K562 (cell line): ENCODE results near the gene RPTN. TPM values are rescaled to one million over a fixed set of nuclear protein-coding genes. Genes with fewer than 3 reads are reported as not detected.

Experiments
- ATAC-seq: fragments of 200-7000 bp; cut with Tn5 transposase; 3 replicates; pipeline ENCODE4 v1.9.1; 2020; ENCODE audit warnings: moderate library complexity
- BruUV-seq: library from RNA; stranded (reverse); fragments of 400-500 nt; replicated peaks from 2 replicates; lab custom pipeline; 2021; lab: Mats Ljungman, UMichigan
- CTCF ChIA-PET: fragments of 300-600 bp; formaldehyde crosslinking; extraction: SDS; loops from one replicate; lab custom pipeline; 2021; ENCODE audit warnings: low intra/inter-chr PET ratio; lab: Yijun Ruan, JAX
- POLR2A ChIA-PET: fragments of 300-600, 350-650 bp; sonication (Branson Sonifier 250); formaldehyde crosslinking; extraction: SDS; loops from one replicate; lab custom pipeline; 2021; ENCODE audit warnings: antibody characterized with exemption, inconsistent platforms; lab: Yijun Ruan, JAX
- DNase-seq, 4 experiments: peaks; one replicate each; pipeline versions ENCODE4 v3.0.0 to v3.0.0-alpha.2; 2011 to 2018; ENCODE audit warnings: low spot score in 3 of 4, mixed read lengths in 3 of 4; ENCODE audit errors: extremely low read depth in 1 of 4
- FAIRE-seq: peaks from 2 replicates; lab custom pipeline; 2011; peaks lifted over from hg19 to GRCh38; lab: Jason Lieb, UNC
- H2AFZ ChIP-seq: 2 replicates; pipeline ENCODE4 v1.6.0; 2011; ENCODE audit warnings: low read depth, low read length, control low read depth, inconsistent platforms
- H3K27ac ChIP-seq: fragments of 200-600 bp; 3 replicates; pipeline ENCODE4 v1.8.0; 2011; ENCODE audit warnings: low read depth, mild to moderate bottlenecking, control low read depth, inconsistent platforms, low read length, moderate library complexity, mixed read lengths; ENCODE audit errors: extremely low read depth
- H3K27me3 ChIP-seq, 2 experiments: fragments of 300-600 bp in 1 of 2; 2 replicates in 1 of 2; 3 replicates in 1 of 2; pipeline versions ENCODE4 v1.6.0 to v1.8.0; 2011; ENCODE audit warnings: inconsistent platforms in 2 of 2, low read length in 2 of 2, mild to moderate bottlenecking in 1 of 2, mixed read lengths in 1 of 2, moderate library complexity in 1 of 2; ENCODE audit not compliant: control insufficient read depth in 2 of 2, insufficient read depth in 2 of 2
- H3K36me3 ChIP-seq: fragments of 300-600 bp; 3 replicates; pipeline ENCODE4 v1.8.0; 2011; ENCODE audit warnings: mild to moderate bottlenecking, low read length, inconsistent platforms; ENCODE audit not compliant: control insufficient read depth, insufficient read depth
- H3K4me1 ChIP-seq, 2 experiments: fragments of 200-600 bp in 1 of 2; replicated peaks in 1 of 2; 2 replicates in 1 of 2; 3 replicates in 1 of 2; pipeline versions ENCODE4 v1.5.1 to v1.8.0; 2011; ENCODE audit warnings: inconsistent platforms in 2 of 2, low read length in 2 of 2, mild to moderate bottlenecking in 1 of 2, mixed read lengths in 1 of 2, moderate library complexity in 1 of 2; ENCODE audit not compliant: control insufficient read depth in 2 of 2, insufficient read depth in 2 of 2
- H3K4me2 ChIP-seq: 2 replicates; pipeline ENCODE4 v1.6.1; 2011; ENCODE audit warnings: low read length, control low read depth, inconsistent platforms, mixed read lengths; ENCODE audit not compliant: insufficient read depth
- H3K4me3 ChIP-seq: fragments of 200-600 bp; sonication (generic), shearing (Covaris generic); 2 replicates; pipeline ENCODE4 v1.5.1; 2016; ENCODE audit warnings: control low read depth, inconsistent platforms
- H3K79me2 ChIP-seq: fragments of 200-600 bp; 3 replicates; pipeline ENCODE4 v1.8.0; 2011; ENCODE audit warnings: low read length, inconsistent platforms; ENCODE audit not compliant: control insufficient read depth, insufficient read depth
- H3K9ac ChIP-seq, 2 experiments: 2 replicates each; pipeline versions ENCODE4 v1.6.0 to v1.6.1; 2011; ENCODE audit warnings: low read depth in 2 of 2, low read length in 2 of 2, control low read depth in 1 of 2, inconsistent platforms in 1 of 2, mild to moderate bottlenecking in 1 of 2, mixed read lengths in 1 of 2; ENCODE audit not compliant: insufficient read depth in 1 of 2
- H3K9me1 ChIP-seq: one replicate; pipeline ENCODE4 v1.6.0; 2011; ENCODE audit warnings: inconsistent platforms, mild to moderate bottlenecking, low read length, moderate library complexity; ENCODE audit not compliant: control insufficient read depth, insufficient read depth
- H3K9me3 ChIP-seq: replicated peaks from 2 replicates; pipeline ENCODE4 v1.5.1; 2011; ENCODE audit warnings: low read depth, low read length, inconsistent platforms; ENCODE audit not compliant: control insufficient read depth, insufficient read depth
- H4K20me1 ChIP-seq: replicated peaks from 2 replicates; pipeline ENCODE4 v1.6.1; 2011; ENCODE audit warnings: low read length, inconsistent platforms, mixed read lengths; ENCODE audit not compliant: control insufficient read depth, insufficient read depth
- ATF6 ChIP-seq: sonication (generic); formaldehyde crosslinking; IDR thresholded peaks from 2 replicates; pipeline ENCODE4 v1.4.0; 2020; ENCODE audit warnings: mild to moderate bottlenecking, missing genetic modification reagents
- CBFA2T2 ChIP-seq: fragments of 450-650 bp; conservative IDR thresholded peaks from 2 replicates; pipeline ENCODE4 v1.6.1; 2017; ENCODE audit warnings: mild to moderate bottlenecking
- CC2D1A ChIP-seq: fragments of 450-650 bp; IDR thresholded peaks from 2 replicates; pipeline ENCODE4 v1.6.1; 2017; ENCODE audit warnings: mild to moderate bottlenecking
- CTCF ChIP-seq, 3 experiments: IDR thresholded peaks in 2 of 3; conservative IDR thresholded peaks in 1 of 3; 2 replicates each; pipeline ENCODE4 v1.5.1; 2011 to 2012; ENCODE audit warnings: low read length in 3 of 3, mild to moderate bottlenecking in 3 of 3, control low read depth in 2 of 3, improper control_type of control experiment in 1 of 3, inconsistent platforms in 1 of 3, low read depth in 1 of 3, mixed read lengths in 1 of 3, moderate library complexity in 1 of 3; ENCODE audit not compliant: insufficient read depth in 2 of 3
- EWSR1 ChIP-seq: fragments of 450-650 bp; IDR thresholded peaks from 2 replicates; pipeline ENCODE4 v1.6.1; 2018; ENCODE audit warnings: borderline replicate concordance, mild to moderate bottlenecking, low read depth, moderate library complexity; ENCODE audit not compliant: partially characterized antibody
- HINFP ChIP-seq: fragments of 450-650 bp; conservative IDR thresholded peaks from 2 replicates; pipeline ENCODE4 v1.6.1; 2016; ENCODE audit warnings: missing genetic modification characterization, low read depth, mild to moderate bottlenecking, control low read depth, missing compliant biosample characterization
- JUN ChIP-seq, 2 experiments: sonication (generic) in 1 of 2; formaldehyde crosslinking in 1 of 2; IDR thresholded peaks; 2 replicates each; pipeline versions ENCODE4 v1.6.1 to v1.8.0; 2012 to 2022; ENCODE audit warnings: borderline replicate concordance in 2 of 2, mild to moderate bottlenecking in 2 of 2, improper control_type of control experiment in 1 of 2, low read depth in 1 of 2, low read length in 1 of 2, missing genetic modification reagents in 1 of 2
- MITF ChIP-seq: IDR thresholded peaks from 2 replicates; pipeline ENCODE4 v1.6.1; 2014; ENCODE audit warnings: antibody characterized with exemption
- RAD21 ChIP-seq, 2 experiments: fragments of 250-450 bp in 1 of 2; fragments of 450-650 bp in 1 of 2; sonication (Bioruptor Pico) in 1 of 2; formaldehyde crosslinking in 1 of 2; IDR thresholded peaks in 1 of 2; conservative IDR thresholded peaks in 1 of 2; 2 replicates each; pipeline versions ENCODE4 v1.4.0 to v1.8.0; 2020 to 2022; ENCODE audit warnings: mild to moderate bottlenecking in 2 of 2, moderate library complexity in 1 of 2
- SREBF1 ChIP-seq: fragments of 150-350 bp; IDR thresholded peaks from 2 replicates; pipeline ENCODE4 v1.6.1; 2014; ENCODE audit warnings: antibody characterized with exemption, low read depth, low read length, borderline replicate concordance
- ZNF146 ChIP-seq: IDR thresholded peaks from one replicate; pipeline ENCODE4 v1.6.1; 2018; ENCODE audit warnings: missing compliant biosample characterization; ENCODE audit not compliant: unreplicated experiment
- ZNF76 ChIP-seq: fragments of 250-450 bp; sonication (Bioruptor Pico); IDR thresholded peaks from 2 replicates; pipeline ENCODE4 v1.4.0; 2020; ENCODE audit warnings: mild to moderate bottlenecking, moderate library complexity, borderline replicate concordance
- WGBS: fragments of 100-300 bp; shearing (Covaris generic); methylation state at CpG from one replicate; pipeline ENCODE4 v1.1.6; 2016; ENCODE audit warnings: low coverage, mixed read lengths; ENCODE audit not compliant: insufficient coverage; ENCODE audit errors: missing lambda C conversion rate; 5-methylcytosine and 5-hydroxymethylcytosine counted together
- in situ Hi-C: fragments of 300-500 bp; cut with MboI; formaldehyde crosslinking; loops from 4 replicates; pipeline ENCODE4 v1.15.0; 2018; ENCODE audit warnings: inconsistent platforms, mixed read lengths
- intact Hi-C: fragments of 100-400 bp; cut with micrococcal nuclease; formaldehyde crosslinking; loops from 2 replicates; pipeline ENCODE4 v1.14.2; 2022
- polyA plus RNA-seq, 8 experiments: library from polyadenylated mRNA; depleted of rRNA in 4 of 8; stranded (reverse) in 5 of 8; unstranded in 3 of 8; fragments of >200 nt; fragmentation: Nextera tagmentation in 2 of 8; fragmentation: Illumina TruSeq in 1 of 8; extraction: Ambion mirVana in 2 of 8; extraction: Trizol in 1 of 8; gene quantifications; 2 replicates each; pipeline versions ENCODE4 v1.2.1 to v1.2.3, GENCODE V29; 2011 to 2014; ENCODE audit warnings: inconsistent platforms in 1 of 8, missing spikeins in 1 of 8
- total RNA-seq, 7 experiments: library from RNA; depleted of rRNA in 6 of 7; stranded (reverse); fragments of >200 nt in 6 of 7; fragmentation: Illumina TruSeq in 2 of 7; extraction: Trizol in 2 of 7; gene quantifications; 2 replicates each; pipeline versions ENCODE4 v1.2.1 to v1.2.3, GENCODE V29; 2011 to 2021; ENCODE audit warnings: low replicate concordance in 1 of 7

RPTN gene
- total and polyA plus RNA-seq, 9 of the 15 experiments (the other 6 are each of a cell fraction or from before 2014, with no cell fraction given), result not detected

GRCh38 chr1:152182431-152182830 is 23.4 kb upstream of the RPTN start:
- Histone ChIP-seq H3K27me3 (no peaks in the 10 kb centered on the region), H3K4me3 (no peak overlapping the region), H3K79me2 (no peaks in the 10 kb centered on the region), H3K4me2 (no peak overlapping the region), H3K36me3 (no peaks in the 10 kb centered on the region), H3K9me1 (no peaks in the 10 kb centered on the region), H4K20me1 (no peaks in the 10 kb centered on the region), H2AFZ (no peak overlapping the region), H3K9me3 (no peaks in the 10 kb centered on the region), H3K4me1 (no peaks in the 10 kb centered on the region), H3K27ac (no peak overlapping the region), H3K9ac (no peak overlapping the region)
- ChIA-PET CTCF (interaction anchor here (0.6 to 2.1 kb wide), 6 partner anchors 41 to 1086 kb away, joined by 3 to 38 read pairs (median 4); no protein-coding TSS in a partner anchor), POLR2A (no interaction called here)
- ATAC-seq, result peak; percentile 41; the same call in 1 of the 3 replicates
- in situ Hi-C loops (loop anchor here (5.0 kb wide), 1 partner anchor 130 kb away; no protein-coding TSS in a partner anchor), intact Hi-C loops (loop anchor here (1.0 to 10.0 kb wide), 2 partner anchors 40 to 248 kb away; no protein-coding TSS in a partner anchor)
- no TSS peak for BruUV-seq
- DNase-seq, result peak in 1 of 4 experiments; percentile 14
- 0% methylated on average over 2 of the region's 2 CpGs for WGBS
- peak; percentile 67 for FAIRE-seq
- no peak for TF ChIP-seq ZNF146 (CRISPR knock-in tag)
- no peak for TF ChIP-seq JUN (IDR thresholded peaks at IDR 0.05; ENCODE audit: borderline replicate concordance, low read depth, low read length)
- TF ChIP-seq JUN (CRISPR knock-in tag; IDR thresholded peaks at IDR 0.05; ENCODE audit: borderline replicate concordance), result no peak
- TF ChIP-seq EWSR1, result no peak
- TF ChIP-seq CTCF (IDR thresholded peaks at IDR 0.05 in 2 of 3, conservative IDR thresholded peaks at IDR 0.05 in 1 of 3; ENCODE audit: insufficient read depth in 2 of 3, low read depth in 1 of 3, low read length in 3 of 3), result peak; percentile 55 to 76 (median 62); a peak in 5 of 6 replicates
- no peak for TF ChIP-seq SREBF1
- TF ChIP-seq MITF, result no peak
- no peak for TF ChIP-seq CBFA2T2
- TF ChIP-seq HINFP, result no peak
- TF ChIP-seq ATF6 (CRISPR knock-in tag), result no peak
- TF ChIP-seq CC2D1A, result no peak
- peak; percentile 88 to 90 for TF ChIP-seq RAD21 (CRISPR knock-in tag; conservative IDR thresholded peaks at IDR 0.05 in 1 of 2, IDR thresholded peaks at IDR 0.05 in 1 of 2)
- TF ChIP-seq ZNF76 (CRISPR knock-in tag), result no peak
